Measurements from ENCODE around the gene COX6A1. TPM values are rescaled to one million over a fixed set of nuclear protein-coding genes. Genes with fewer than 3 reads are reported as not detected.
"Not testable (repeated sequence)": the region's sequence is repeated elsewhere in the genome, so short reads cannot be mapped to it uniquely, and the experiment has no call there.

The COX6A1 gene
- total RNA-seq, 6 experiments from 2014 or later: 229 to 625 (median 292) TPM

DNA sequence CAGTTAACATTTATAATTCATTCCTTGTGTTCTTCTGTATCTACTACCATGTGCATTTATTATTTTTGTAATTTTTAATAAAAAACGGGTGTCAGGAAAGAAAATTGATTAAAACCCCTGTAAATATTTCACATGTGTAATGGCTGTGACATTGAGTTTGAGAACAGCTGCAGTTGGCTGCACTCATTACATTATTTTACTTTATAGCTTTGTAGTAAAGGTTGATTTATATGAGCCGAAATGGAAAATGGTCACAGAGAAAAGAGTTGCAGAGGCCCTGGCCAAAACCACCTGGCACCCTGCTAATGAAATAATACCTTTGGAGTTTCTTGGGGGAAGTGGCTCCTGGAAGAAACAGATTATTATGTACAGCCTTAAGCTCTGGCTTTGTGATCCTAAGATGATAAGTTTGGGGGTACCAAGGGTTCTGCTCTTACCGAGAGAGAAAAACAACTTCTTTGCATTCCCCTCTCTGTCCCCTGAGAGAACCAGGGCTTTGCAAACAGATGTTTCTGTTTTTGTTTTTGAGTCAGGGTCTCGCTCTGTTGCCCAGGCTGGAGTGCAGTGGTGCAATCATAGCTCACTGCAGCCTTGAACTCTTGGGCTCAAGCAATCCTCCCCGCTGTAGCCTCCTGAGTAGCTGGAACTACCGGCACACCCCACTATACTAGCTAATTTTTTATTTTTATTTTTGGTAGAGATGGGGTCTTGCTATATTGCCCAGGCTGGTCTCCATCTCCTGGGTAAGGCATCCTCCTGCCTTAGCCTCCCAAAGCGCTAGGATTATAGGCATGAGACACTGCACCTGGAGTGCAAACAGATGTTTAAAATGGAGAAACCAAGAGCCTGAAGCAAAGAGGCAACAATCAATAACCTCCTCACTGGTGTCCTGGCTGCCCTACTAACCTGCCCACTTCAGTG is 48.3 kb downstream of the COX6A1 start:
- DNase-seq (no peak), ATAC-seq (no peak)
- Histone ChIP-seq H3K4me3 (no peak overlapping the region), H3K36me3 (no peaks in the 10 kb centered on the region), H3K4me1 (no peaks in the 10 kb centered on the region), H3K27me3 (no peaks in the 10 kb centered on the region), H3K9me3 (no peaks in the 10 kb centered on the region), H3K27ac (no peak overlapping the region)
- intact Hi-C loops (cut with DNase I): no loop called here
- TF ChIP-seq, protein P1, sequence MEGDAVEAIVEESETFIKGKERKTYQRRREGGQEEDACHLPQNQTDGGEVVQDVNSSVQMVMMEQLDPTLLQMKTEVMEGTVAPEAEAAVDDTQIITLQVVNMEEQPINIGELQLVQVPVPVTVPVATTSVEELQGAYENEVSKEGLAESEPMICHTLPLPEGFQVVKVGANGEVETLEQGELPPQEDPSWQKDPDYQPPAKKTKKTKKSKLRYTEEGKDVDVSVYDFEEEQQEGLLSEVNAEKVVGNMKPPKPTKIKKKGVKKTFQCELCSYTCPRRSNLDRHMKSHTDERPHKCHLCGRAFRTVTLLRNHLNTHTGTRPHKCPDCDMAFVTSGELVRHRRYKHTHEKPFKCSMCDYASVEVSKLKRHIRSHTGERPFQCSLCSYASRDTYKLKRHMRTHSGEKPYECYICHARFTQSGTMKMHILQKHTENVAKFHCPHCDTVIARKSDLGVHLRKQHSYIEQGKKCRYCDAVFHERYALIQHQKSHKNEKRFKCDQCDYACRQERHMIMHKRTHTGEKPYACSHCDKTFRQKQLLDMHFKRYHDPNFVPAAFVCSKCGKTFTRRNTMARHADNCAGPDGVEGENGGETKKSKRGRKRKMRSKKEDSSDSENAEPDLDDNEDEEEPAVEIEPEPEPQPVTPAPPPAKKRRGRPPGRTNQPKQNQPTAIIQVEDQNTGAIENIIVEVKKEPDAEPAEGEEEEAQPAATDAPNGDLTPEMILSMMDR (IDR thresholded peaks at IDR 0.05): no peak
- no peak for TF ChIP-seq POLR2A (IDR thresholded peaks at IDR 0.05)
- 83% methylated on average over 7 of the region's 7 CpGs for WGBS (ENCODE audit: insufficient coverage, low coverage, low lambda C conversion rate, missing lambda C conversion rate)

DNA sequence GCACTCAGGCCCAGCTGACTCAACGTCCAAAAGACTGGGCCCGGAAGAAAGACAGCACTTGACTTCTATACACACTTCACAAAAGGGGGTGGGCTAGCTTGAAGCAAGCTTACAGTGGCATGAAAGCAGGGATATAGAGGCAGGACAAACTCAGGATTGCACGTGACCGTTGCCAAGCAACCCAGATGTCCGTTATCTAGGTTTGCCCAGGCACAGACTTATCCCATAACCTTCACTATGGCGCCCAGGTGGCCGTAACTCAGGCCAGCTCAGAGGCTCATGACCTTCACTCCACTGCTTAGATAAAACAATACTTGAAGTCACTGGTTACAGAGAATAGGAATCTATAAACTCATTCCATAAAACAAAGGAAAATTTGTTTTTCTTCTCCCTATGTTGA is 49.6 kb downstream of the COX6A1 start:
- H3K27ac ChIP-seq; H3K9me3 ChIP-seq; H3K36me3 ChIP-seq; intact Hi-C loops (cut with DNase I); H3K27me3 ChIP-seq; H3K4me1 ChIP-seq; H3K4me3 ChIP-seq; DNase-seq; ATAC-seq: not testable (repeated sequence)
- WGBS (ENCODE audit: insufficient coverage, low coverage, low lambda C conversion rate, missing lambda C conversion rate): 87% methylated on average over 6 of the region's 7 CpGs

DNA sequence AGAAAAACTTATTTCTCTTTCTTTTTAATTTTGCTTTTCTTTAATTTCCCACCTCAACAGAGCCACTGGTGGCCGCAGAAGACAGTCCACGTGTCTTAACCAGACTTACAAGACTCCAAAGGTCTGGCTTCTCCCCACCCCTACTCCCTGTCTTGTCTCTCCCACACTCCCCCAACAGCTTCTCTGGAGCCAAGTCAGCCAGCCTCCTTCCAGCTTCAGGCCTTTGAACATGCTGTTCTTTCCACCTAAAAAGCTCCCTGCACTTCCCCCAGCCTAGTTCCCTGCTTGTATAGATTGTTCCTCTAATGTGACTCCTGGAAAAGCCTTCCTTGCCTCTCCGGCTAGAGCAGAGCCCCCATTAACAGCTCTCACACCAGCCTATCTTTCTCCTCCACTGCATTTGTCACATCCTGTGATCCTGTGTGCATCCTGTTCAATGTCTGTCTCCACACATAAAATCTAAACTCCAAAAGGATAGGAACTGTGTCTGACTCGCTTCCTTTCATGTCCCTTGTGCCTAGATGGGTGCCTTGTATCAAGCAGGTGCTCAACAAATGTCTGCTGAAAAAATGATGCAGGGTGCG is 50.2 kb downstream of the COX6A1 start:
- DNase-seq (no peak), ATAC-seq (no peak)
- no peaks in the 10 kb centered on the region for H3K27me3 ChIP-seq
- H3K27ac ChIP-seq: no peak overlapping the region
- WGBS (ENCODE audit: insufficient coverage, low coverage, low lambda C conversion rate, missing lambda C conversion rate): 71% methylated on average over 5 of the region's 5 CpGs
- no peaks in the 10 kb centered on the region for H3K9me3 ChIP-seq
- intact Hi-C loops (cut with DNase I): no loop called here
- no peaks in the 10 kb centered on the region for H3K36me3 ChIP-seq
- no peak overlapping the region for H3K4me3 ChIP-seq
- no peak for TF ChIP-seq POLR2A (IDR thresholded peaks at IDR 0.05)
- TF ChIP-seq, protein P1 (IDR thresholded peaks at IDR 0.05): no peak
- no peaks in the 10 kb centered on the region for H3K4me1 ChIP-seq

DNA sequence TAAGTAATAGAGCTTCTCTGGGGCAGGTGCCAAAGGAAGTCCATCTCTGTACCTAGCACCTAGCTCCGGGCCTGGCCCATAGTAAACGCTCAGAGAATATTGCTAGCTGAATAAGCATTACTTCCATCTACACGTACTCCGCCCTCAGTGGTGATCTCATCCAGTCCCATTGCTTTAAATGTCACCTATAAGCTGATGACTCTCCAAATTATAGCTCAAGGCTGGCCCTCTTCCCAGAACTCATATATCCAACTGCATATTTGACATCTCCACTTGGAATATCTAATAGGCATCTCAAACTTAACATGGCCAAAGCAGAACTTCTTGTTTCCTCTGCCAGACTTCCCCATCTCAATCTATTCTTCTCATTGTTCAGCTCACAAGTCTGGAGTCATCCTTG is 51.1 kb downstream of the COX6A1 start:
- DNase-seq: no peak
- no peaks in the 10 kb centered on the region for H3K36me3 ChIP-seq
- no peak overlapping the region for H3K4me3 ChIP-seq
- 100% methylated on average over 2 of the region's 4 CpGs for WGBS (ENCODE audit: insufficient coverage, low coverage, low lambda C conversion rate, missing lambda C conversion rate)
- H3K27ac ChIP-seq: no peak overlapping the region
- H3K27me3 ChIP-seq: no peaks in the 10 kb centered on the region
- intact Hi-C loops (cut with DNase I): no loop called here
- TF ChIP-seq, protein P1 (IDR thresholded peaks at IDR 0.05): no peak
- ATAC-seq: no peak
- H3K4me1 ChIP-seq: no peaks in the 10 kb centered on the region
- H3K9me3 ChIP-seq: no peaks in the 10 kb centered on the region

DNA sequence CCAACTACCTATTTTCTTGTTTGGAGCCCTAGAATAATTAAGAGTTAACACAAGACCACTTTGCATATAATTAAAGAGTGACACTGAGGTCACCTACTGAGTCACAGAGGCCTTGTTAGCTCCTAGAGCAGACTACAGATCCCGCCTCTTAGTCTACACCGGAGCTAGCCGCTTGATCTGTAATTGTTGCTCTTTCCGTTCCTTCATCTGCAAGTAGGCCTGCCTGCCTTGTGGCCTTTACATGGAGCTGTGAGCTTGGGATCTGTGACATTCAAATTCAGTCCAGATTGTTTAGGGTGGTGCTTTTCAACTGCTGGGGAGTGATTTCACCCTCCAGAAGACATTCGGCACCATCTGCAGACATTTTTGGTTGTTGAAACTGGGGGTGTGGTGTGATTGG is 52.4 kb downstream of the COX6A1 start:
- ATAC-seq: no peak
- intact Hi-C loops (cut with DNase I): no loop called here

More for the DNA sequence above, 52.4 kb downstream of the COX6A1 start:
- H3K27me3 ChIP-seq: no peaks in the 10 kb centered on the region
- no peak overlapping the region for H3K4me3 ChIP-seq
- TF ChIP-seq, protein P1 (IDR thresholded peaks at IDR 0.05): no peak
- TF ChIP-seq POLR2A (IDR thresholded peaks at IDR 0.05): no peak
- no peak for DNase-seq
- peaks cover 0 to 6% (median under 1%) of the 10 kb centered on the region in 4 donors for H3K4me1 ChIP-seq
- no peaks in the 10 kb centered on the region for H3K9me3 ChIP-seq
- no peaks in the 10 kb centered on the region for H3K36me3 ChIP-seq
- no peak overlapping the region for H3K27ac ChIP-seq
- 98% methylated on average over 5 of the region's 5 CpGs for WGBS (ENCODE audit: insufficient coverage, low coverage, low lambda C conversion rate, missing lambda C conversion rate)
